Heart left ventricle (tissue), 16 donors: ENCODE results near the gene NMRK1. TPM values are rescaled to one million over a fixed set of nuclear protein-coding genes. Genes with fewer than 3 reads are reported as not detected.
A peak's percentile ranks its signal among the peaks of the same experiment; 100 is the strongest.

Source experiments
- ATAC-seq, 4 donors: fragments of 200-7000 bp; cut with Tn5 transposase; one replicate each; pipeline ENCODE4 v1.9.1; 2020 to 2022; ENCODE audit warnings: moderate library complexity in 4 of 4, mild to moderate bottlenecking in 3 of 4, moderate number of reproducible peaks in 1 of 4
- DNase-seq, 5 donors: peaks; one replicate each; pipeline ENCODE4 v3.0.0-alpha.2; 2020
- H3K27ac ChIP-seq, 12 donors: fragments of 200-600 bp; sonication (generic) in 4 of 12; one replicate each; pipeline versions ENCODE4 v1.5.0 to v1.8.0; 2016 to 2022; ENCODE audit warnings: mild to moderate bottlenecking in 2 of 12
- H3K27me3 ChIP-seq, 9 donors: fragments of 200-600 bp; sonication (generic) in 2 of 9; one replicate each; pipeline versions ENCODE4 v1.5.1 to v1.8.0; 2016 to 2022; ENCODE audit warnings: mild to moderate bottlenecking in 3 of 9
- H3K36me3 ChIP-seq, 9 donors: fragments of 200-600 bp; sonication (generic) in 2 of 9; one replicate each; pipeline versions ENCODE4 v1.5.0 to v1.8.0; 2018 to 2022; ENCODE audit warnings: mild to moderate bottlenecking in 2 of 9
- H3K4me1 ChIP-seq, 12 donors: fragments of 200-600 bp; sonication (generic) in 4 of 12; one replicate each; pipeline versions ENCODE4 v1.5.0 to v1.8.0; 2016 to 2022; ENCODE audit warnings: mild to moderate bottlenecking in 3 of 12
- H3K4me3 ChIP-seq, 12 donors: fragments of 200-600 bp; sonication (generic) in 4 of 12; one replicate each; pipeline versions ENCODE4 v1.5.0 to v1.8.0; 2017 to 2022; ENCODE audit warnings: mild to moderate bottlenecking in 9 of 12, moderate library complexity in 4 of 12
- H3K9me3 ChIP-seq, 12 donors: fragments of 200-600 bp; sonication (generic) in 4 of 12; one replicate each; pipeline versions ENCODE4 v1.5.0 to v1.8.0; 2016 to 2022; ENCODE audit warnings: mild to moderate bottlenecking in 1 of 12
- CTCF ChIP-seq, 12 donors: fragments of 200-600 bp; sonication (generic) in 4 of 12; IDR thresholded peaks; one replicate each; pipeline versions ENCODE4 v1.5.0 to v1.8.0; 2018 to 2022; ENCODE audit warnings: antibody characterized with exemption in 12 of 12, mild to moderate bottlenecking in 5 of 12
- POLR2A ChIP-seq, 2 donors: fragments of 450-650 bp; IDR thresholded peaks; one replicate each; pipeline ENCODE4 v1.6.1; 2017; ENCODE audit warnings: antibody characterized with exemption in 2 of 2, mild to moderate bottlenecking in 2 of 2, moderate library complexity in 2 of 2
- WGBS, 4 donors: extraction: QIAGEN DNeasy Blood & Tissue Kit in 2 of 4; methylation state at CpG; one replicate each; pipeline versions ENCODE4 v1.1.5 to v1.1.7; 2013 to 2018; 5-methylcytosine and 5-hydroxymethylcytosine counted together
- intact Hi-C, 10 donors: fragments of 100-400 bp; cut with DNase I; formaldehyde crosslinking; loops; one replicate each; pipeline versions ENCODE4 v1.11.1 to v1.14.2; 2022
- polyA plus RNA-seq, 2 donors: library from polyadenylated mRNA; stranded (reverse); fragments of 200-250 nt; gene quantifications; one replicate each; pipeline ENCODE4 v1.2.3, GENCODE V29; 2013
- total RNA-seq, 9 donors: library from RNA; depleted of rRNA in 2 of 9; stranded (reverse); fragments of >200 nt in 2 of 9; fragmentation: NEBNext Ultra II Directional in 3 of 9; extraction: Animal tissue kit (Norgen Biotek cat#: 25700) in 3 of 9; gene quantifications; one replicate each; pipeline versions ENCODE4 v1.1.0 to v1.2.4, GENCODE V29; 2016 to 2023
- donor health status: ischemic (EF 13 %, LVEDD 7.1; RV severe dilation, severe dysfunction).
- donor health status: healthy with polysubstance abuse.
- donor health status: DM: no; HTN: yes; CAD: no.
- donor health status: DM: no; HTN: no; CAD: no.
- donor health status: ischemic (EF 25% LVEDD 6.9; RV normal size, moderate dysfunction).
- donor health status: ischemic (EF 25% LVEDD 5.7; RV mildly dilated, moderate dysfunction).
- donor health status: healthy.
- donor health status: DM: yes; HTN: yes; CAD: no.
- donor health status: ischemic (EF 35%, LVEDD 5.7; RV mildly dilated, moderate dysfunction).
- donor health status: nonischemic (EF 11% LVEDD 7.7; RV severe dilation, severe dysfunction).
- donor health status: DM: yes; HTN: yes; CAD: no.
- donor health status: PGD.
- donor health status: ischemic (EF 29% LVEDD 5.4; RV normal size, mild dysfunction).
- donor health status: nonischemic (EF 23%, LVEDD 6.1; RV moderate dilation, normal function).

The NMRK1 gene
- total and polyA plus RNA-seq, 11 donors: 5.5 to 25.0 (median 11.3) TPM

DNA sequence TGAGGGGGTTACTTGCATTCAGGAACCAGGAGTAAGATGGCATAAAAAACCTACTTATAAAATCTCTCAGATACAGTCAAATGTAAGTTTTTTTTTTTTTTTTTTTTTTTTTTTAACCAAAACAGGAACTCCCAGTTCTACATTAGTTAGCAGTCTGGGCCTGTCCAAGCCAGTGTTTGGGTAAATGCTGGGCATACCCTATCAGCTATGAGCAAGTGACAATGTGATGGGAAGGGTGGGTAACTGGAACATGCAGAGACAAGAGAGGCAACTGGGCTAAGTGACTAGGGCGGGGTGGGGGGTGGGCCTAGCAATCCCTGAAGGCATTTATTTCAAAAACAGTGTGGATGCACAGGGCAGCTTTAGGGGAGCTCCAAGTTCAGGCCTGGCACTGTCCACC lies 2.3 kb downstream of the NMRK1 start:
- TF ChIP-seq CTCF (IDR thresholded peaks at IDR 0.05) (no peak), POLR2A (IDR thresholded peaks at IDR 0.05) (no peak)
- peak overlapping the region in 2 of 12 donors; percentile 96 to 99 for H3K27ac ChIP-seq
- intact Hi-C loops: loop anchor here in 7 of 10 donors (5.0 to 10.0 kb wide), 4 partner anchors 58 to 133 kb away; partner anchors contain the start of genes C9orf40 (in 6 of the 7) and CARNMT1 (in 2 of the 7)
- ATAC-seq (no peak), DNase-seq (no peak)
- 89 to 100% (median 92%) methylated on average over 1 of the region's 1 CpG for WGBS, 4 donors
- H3K27me3 ChIP-seq: no peaks in the 10 kb centered on the region
- peaks cover 0 to 25% (median 4%) of the 10 kb centered on the region in 9 donors for H3K36me3 ChIP-seq
- H3K9me3 ChIP-seq: no peaks in the 10 kb centered on the region
- peak overlapping the region in 2 of 12 donors; percentile 97 to 99 for H3K4me3 ChIP-seq
- peaks cover 0 to 55% (median 32%) of the 10 kb centered on the region in 12 donors for H3K4me1 ChIP-seq

DNA sequence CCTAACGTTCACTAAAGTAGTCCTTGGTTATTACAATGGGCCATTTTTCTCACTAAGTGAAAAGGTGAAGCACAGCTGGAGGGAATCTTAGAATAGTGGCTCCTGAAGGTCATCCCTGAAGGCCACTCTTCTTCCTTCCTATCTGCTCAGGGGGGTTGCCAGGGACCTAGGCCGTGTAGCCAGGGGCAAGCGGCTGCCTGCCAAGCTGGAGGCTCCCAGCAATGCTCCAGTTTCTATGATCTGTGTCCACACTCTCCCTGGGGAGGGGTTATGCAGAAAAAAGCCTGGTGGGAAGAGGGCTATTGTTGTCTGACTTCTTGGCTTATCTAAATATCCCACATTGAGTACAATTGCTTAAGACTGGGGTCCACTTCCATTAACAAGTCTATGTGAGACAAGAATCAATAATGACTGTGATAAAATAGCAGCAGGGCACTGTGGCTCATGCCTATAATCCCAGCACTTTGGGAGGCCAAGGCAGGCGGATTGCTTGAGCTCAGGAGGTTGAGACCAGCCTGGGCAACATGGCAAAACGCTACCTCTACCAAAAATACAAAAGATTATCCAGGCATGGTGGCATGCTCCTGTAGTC lies 3.8 kb downstream of the NMRK1 start:
- Histone ChIP-seq H3K4me1 (peaks cover 0 to 42% (median 19%) of the 10 kb centered on the region in 12 donors), H3K4me3 (no peak overlapping the region), H3K36me3 (peaks cover 0 to 34% (median 4%) of the 10 kb centered on the region in 9 donors), H3K27me3 (no peaks in the 10 kb centered on the region), H3K27ac (peak overlapping the region in 3 of 12 donors; percentile 8 to 58 (median 19)), H3K9me3 (no peaks in the 10 kb centered on the region)
- TF ChIP-seq CTCF (IDR thresholded peaks at IDR 0.05) (no peak), POLR2A (IDR thresholded peaks at IDR 0.05) (no peak)
- DNase-seq (no peak), ATAC-seq (no peak)
- intact Hi-C loops: loop anchor here in 2 of 10 donors (10.0 kb wide), 2 partner anchors 101 to 129 kb away; partner anchors contain the start of gene C9orf40 (in 1 of the 2)
- WGBS, 4 donors: 65 to 78% (median 73%) methylated on average over 4 to 5 of the region's 5 CpGs

GRCh38 chr9:75083188-75083970 lies 4.6 kb downstream of the NMRK1 start:
- H3K4me1 ChIP-seq: peaks cover 0 to 42% (median 19%) of the 10 kb centered on the region in 12 donors
- H3K9me3 ChIP-seq: no peaks in the 10 kb centered on the region
- intact Hi-C loops: loop anchor here in 2 of 10 donors (10.0 kb wide), 2 partner anchors 101 to 129 kb away; partner anchors contain the start of gene C9orf40 (in 1 of the 2)
- WGBS, 4 donors: 46 to 68% (median 51%) methylated on average over 12 of the region's 12 CpGs
- no peaks in the 10 kb centered on the region for H3K27me3 ChIP-seq
- peak overlapping the region in 6 of 12 donors; percentile 6 to 58 (median 8) for H3K27ac ChIP-seq
- ATAC-seq (peak in 3 of 4 donors; percentile 28 to 58 (median 43)), DNase-seq (peak in 3 of 5 donors; percentile 37 to 56 (median 44))
- no peak for TF ChIP-seq POLR2A (IDR thresholded peaks at IDR 0.05)
- TF ChIP-seq CTCF (IDR thresholded peaks at IDR 0.05): no peak
- H3K4me3 ChIP-seq: no peak overlapping the region
- H3K36me3 ChIP-seq: peaks cover 0 to 35% (median 4%) of the 10 kb centered on the region in 9 donors

GRCh38 chr9:75081632-75082031 lies 6.3 kb downstream of the NMRK1 start:
- Histone ChIP-seq H3K27ac (no peak overlapping the region), H3K4me3 (no peak overlapping the region), H3K4me1 (peaks cover 0 to 32% (median 13%) of the 10 kb centered on the region in 12 donors), H3K9me3 (no peaks in the 10 kb centered on the region), H3K27me3 (no peaks in the 10 kb centered on the region), H3K36me3 (peaks cover 0 to 41% (median 4%) of the 10 kb centered on the region in 9 donors)
- TF ChIP-seq CTCF (IDR thresholded peaks at IDR 0.05) (no peak), POLR2A (IDR thresholded peaks at IDR 0.05) (no peak)
- ATAC-seq (no peak), DNase-seq (no peak)
- WGBS, 4 donors: 1 to 70% (median 50%) methylated on average over 2 of the region's 2 CpGs
- intact Hi-C loops: loop anchor here in 2 of 10 donors (10.0 kb wide), 2 partner anchors 103 to 127 kb away; partner anchors contain the start of gene C9orf40 (in 1 of the 2)
